ENCODE data around the gene MPPED1.

DNA sequence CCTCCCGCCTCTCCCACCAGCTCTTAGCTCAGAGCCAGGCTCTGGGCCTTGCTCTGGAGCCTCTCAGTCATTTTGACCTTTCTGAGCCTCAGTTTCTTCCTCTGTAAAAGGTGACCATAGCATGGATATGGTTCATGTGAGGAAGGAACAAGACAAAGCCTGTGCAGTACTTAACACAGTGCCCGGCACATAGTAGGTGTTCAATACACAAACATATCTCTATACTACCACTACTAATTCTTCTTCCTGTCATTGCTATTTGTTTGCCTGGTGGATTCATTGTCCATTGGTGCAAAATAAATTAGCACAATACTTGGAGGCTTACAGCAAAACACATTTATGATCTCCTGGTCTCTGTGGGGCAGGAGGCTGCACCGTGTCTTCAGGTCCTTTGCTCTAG is 21.6 kb upstream of the MPPED1 start:
- TF ChIP-seq POLR2AphosphoS5 (IDR thresholded peaks at IDR 0.05) = no peak
- no peak for TF ChIP-seq POLR2A (IDR thresholded peaks at IDR 0.05)

Measured in suprapubic skin (tissue), 4 donors.